ENCODE results near the gene KLHDC2.

KLHDC2 gene

DNA sequence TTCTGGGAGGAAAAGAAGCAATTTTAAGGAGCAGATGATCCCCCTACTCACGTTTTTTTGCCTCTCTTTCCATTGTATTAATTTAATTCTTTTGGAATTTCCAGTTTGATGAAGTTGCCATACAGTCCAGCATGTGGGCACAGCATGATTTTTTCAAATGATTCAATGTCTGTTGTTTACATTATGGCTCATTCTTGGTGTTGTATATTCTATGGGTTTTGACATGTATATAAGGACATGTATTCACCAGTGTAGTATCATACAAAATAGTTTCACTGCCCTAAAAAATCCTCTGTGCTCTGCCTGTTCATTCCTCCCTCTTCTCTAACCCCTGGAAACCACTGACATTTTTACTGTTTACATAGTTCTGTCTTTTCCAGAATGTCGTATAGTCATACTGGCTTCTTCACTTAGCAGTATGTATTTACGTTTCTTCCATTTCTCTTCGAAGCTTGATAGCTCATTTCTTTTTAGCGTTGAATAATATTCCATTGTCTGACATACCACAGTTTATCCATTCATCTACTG lies 13.3 kb upstream of the KLHDC2 start:
- DNase-seq (ENCODE audit: low spot score): no peak
- TF ChIP-seq, protein P1, sequence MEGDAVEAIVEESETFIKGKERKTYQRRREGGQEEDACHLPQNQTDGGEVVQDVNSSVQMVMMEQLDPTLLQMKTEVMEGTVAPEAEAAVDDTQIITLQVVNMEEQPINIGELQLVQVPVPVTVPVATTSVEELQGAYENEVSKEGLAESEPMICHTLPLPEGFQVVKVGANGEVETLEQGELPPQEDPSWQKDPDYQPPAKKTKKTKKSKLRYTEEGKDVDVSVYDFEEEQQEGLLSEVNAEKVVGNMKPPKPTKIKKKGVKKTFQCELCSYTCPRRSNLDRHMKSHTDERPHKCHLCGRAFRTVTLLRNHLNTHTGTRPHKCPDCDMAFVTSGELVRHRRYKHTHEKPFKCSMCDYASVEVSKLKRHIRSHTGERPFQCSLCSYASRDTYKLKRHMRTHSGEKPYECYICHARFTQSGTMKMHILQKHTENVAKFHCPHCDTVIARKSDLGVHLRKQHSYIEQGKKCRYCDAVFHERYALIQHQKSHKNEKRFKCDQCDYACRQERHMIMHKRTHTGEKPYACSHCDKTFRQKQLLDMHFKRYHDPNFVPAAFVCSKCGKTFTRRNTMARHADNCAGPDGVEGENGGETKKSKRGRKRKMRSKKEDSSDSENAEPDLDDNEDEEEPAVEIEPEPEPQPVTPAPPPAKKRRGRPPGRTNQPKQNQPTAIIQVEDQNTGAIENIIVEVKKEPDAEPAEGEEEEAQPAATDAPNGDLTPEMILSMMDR (IDR thresholded peaks at IDR 0.05; ENCODE audit: extremely low read depth, missing control alignments): no peak

DNA sequence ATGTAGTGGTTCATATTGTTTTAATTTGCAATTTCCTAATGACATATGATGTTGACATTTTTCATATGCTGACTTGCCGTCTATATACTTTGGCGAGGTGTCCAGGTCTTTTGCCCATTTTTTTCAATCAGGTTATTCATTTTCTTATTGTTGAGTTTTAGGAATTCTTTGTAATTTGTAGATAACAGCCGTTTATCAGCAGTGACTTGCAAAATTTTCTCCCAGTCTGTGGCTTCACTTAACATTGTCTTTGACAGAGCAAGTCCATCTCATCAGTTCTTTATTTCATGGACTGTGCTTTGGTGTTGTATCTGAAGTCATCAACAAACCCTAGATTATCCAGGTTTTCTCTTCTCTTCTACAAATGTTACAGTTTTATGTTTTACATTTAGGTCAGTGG lies 12.6 kb upstream of the KLHDC2 start:
- TF ChIP-seq, protein P1 (IDR thresholded peaks at IDR 0.05; ENCODE audit: extremely low read depth, missing control alignments): no peak
- DNase-seq (ENCODE audit: low spot score): no peak

DNA sequence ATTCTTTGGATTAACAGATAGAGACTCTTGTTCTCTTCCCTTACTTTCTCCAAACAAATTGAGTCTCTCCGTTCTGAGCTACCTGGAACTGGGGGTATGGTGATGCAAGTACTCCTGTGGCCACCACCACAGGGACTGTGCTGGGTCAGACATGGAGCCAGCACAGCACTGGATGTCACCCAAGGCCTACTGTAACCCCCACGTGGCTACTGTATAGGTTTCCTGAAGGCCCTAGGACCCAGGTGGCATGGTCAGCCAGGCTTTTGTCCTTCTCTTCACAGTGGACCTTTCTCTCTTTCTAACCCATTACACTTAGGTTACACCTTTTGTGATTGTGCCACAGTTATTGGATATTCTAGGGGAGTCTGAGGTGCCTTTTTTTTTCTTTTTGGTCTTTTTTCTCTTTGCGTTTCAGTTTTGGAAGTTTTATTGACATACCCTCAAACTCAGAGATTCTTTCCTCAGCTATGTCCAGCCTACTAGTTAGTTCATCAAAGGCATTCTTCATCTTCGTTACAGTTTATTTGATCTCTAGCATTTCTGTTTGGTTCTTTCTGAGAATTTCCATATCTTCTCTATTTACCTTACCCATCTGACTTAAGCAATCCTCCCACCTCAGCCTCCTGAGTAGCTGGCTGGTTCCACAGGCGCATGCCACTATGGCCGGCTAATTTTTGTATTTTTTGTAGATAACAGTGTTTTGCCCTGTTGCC lies 6.0 kb upstream of the KLHDC2 start:
- DNase-seq (ENCODE audit: low spot score): no peak
- TF ChIP-seq, protein P1 (IDR thresholded peaks at IDR 0.05; ENCODE audit: extremely low read depth, missing control alignments): no peak

DNA sequence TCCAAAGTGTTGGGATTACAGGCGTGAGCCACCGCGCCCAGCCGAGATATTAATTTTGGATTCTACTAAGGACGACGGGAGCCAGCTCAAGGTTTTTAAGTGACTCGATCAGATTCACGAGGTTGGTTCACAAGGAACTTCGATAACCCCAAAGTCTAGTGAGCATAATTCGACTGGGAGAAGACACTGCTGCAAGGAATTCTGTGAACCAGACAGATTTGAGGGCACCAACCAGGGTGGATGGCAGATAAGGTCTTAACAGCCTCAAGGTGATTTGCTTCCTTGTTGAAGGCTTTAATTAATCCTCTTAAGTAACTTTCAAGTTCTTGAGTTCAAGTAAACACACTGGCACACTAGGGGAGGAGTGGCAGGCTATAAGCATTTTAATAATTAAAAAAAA lies 1.1 kb upstream of the KLHDC2 start:
- TF ChIP-seq, protein P1 (IDR thresholded peaks at IDR 0.05; ENCODE audit: extremely low read depth, missing control alignments): no peak
- DNase-seq (ENCODE audit: low spot score): no peak

DNA sequence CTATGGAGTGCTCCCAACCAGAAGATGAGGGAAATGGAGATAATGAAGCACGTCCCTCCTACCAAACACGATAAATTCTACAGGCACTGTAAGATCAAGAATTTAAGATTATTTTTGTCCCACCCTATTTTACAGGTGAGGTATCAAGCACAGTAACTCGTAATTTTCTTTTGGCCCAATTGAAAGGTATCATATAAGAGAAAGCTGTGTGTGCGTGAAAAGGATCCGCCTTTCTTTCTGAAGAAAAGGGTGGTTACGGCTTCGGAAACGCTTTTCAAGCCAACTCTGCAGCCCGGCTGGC lies 733 bp upstream of the KLHDC2 start:
- DNase-seq (ENCODE audit: low spot score): no peak
- TF ChIP-seq, protein P1 (IDR thresholded peaks at IDR 0.05; ENCODE audit: extremely low read depth, missing control alignments): no peak

DNA sequence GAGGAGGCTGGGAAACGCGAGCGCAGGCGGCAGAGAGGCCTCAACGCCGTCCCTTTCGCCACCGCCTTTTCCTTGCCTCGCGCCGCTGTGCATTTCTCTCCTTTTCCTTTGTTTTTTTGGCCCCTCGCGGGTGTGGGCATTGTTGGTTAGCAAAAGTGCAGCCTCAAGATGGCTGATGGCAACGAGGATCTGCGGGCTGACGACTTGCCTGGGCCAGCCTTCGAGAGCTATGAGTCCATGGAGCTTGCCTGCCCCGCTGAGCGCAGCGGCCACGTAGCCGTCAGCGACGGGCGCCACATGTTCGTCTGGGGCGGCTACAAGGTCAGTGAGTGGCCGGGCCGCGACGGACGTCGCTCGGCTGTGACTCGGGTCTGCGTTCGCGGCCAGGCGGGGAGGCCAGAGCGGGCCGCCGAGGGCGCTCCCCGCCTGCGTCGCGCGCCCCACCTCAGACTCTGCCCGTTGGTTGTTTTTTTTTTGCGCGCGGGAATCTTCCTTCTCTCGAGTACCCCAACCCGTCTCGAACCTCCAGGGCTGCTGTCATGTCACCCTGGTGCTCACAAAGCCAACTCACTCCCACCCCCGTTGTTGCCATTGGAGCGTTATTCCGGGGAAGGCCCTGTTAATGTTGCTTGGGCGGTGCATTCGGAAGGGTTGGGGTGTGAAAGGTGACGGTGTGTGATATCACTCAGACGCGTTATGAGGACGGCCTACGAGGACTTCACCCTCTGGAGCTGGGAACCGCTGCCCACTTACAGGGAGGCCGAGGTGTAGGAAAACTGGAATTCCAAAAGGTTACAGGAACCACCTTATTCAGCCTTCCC lies 558 bp downstream of the KLHDC2 start:
- DNase-seq (ENCODE audit: low spot score): peak; percentile 66
- TF ChIP-seq, protein P1 (IDR thresholded peaks at IDR 0.05; ENCODE audit: extremely low read depth, missing control alignments): no peak

DNA sequence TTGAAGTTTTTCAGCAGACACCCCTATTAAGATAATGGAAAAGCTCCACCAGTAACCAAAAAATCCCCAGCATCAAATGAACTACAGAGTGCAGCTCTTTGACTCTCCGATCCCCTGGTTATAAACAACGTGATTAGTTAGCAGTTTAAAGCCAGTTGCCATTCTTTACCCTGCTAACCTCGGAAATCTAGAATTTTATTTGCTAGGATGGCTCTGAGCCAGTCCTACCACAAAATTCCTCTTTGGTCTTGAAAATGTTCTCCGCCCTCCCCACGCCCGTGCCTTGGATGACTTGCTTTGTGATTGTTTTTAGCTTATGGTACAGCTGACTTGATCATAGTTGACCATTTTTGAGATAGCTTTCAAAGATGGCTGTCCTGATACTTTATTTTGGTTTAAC lies 1.2 kb downstream of the KLHDC2 start:
- TF ChIP-seq, protein P1 (IDR thresholded peaks at IDR 0.05; ENCODE audit: extremely low read depth, missing control alignments): no peak
- DNase-seq (ENCODE audit: low spot score): no peak

Measured in GM20000 (cell line).